Medulla oblongata (tissue), 1 donor: Measurements from ENCODE around the gene TASOR2.

Source experiments
- DNase-seq: peaks from one replicate; pipeline ENCODE4 v3.0.0-alpha.2; 2015; ENCODE audit errors: extremely low spot score

Gene TASOR2

DNA sequence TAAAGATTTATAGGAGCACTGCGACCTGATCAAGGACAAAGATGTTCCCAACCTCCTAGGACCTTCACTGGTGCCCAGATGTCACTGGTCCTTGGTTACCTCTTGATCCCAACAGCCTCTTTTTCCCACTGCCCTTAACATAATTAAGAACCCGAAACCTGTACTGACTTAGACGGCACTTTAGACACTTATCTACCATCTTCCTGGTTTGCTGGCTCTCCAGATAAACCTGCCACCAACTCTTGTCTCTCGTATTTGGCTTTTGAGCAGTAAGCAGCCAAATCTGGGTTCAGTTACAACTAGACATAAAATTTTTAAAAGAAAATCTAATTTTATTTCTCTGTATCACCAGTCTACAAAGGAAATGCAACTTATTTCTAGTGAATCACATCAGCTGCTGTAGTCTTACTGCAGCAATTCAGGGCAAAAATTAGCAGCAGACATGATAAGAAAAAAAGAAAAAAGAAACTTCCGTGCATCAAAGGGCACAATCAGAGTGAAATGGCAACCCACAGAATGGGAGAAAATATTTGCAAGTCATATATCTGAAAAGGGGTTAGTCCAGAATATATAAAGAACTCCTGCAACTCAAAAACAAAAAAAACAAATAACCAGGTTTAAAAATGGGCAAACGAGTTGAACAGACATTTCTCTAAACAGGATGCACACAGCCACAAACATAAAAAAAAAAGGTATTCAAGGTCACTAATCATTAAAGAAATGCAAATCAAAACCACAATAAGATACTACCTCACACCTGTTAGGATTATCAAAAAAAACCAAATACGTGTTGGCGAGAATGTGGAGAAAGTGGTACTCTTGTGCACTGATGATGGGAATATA is 27.7 kb upstream of the TASOR2 start:
- no peak for DNase-seq

DNA sequence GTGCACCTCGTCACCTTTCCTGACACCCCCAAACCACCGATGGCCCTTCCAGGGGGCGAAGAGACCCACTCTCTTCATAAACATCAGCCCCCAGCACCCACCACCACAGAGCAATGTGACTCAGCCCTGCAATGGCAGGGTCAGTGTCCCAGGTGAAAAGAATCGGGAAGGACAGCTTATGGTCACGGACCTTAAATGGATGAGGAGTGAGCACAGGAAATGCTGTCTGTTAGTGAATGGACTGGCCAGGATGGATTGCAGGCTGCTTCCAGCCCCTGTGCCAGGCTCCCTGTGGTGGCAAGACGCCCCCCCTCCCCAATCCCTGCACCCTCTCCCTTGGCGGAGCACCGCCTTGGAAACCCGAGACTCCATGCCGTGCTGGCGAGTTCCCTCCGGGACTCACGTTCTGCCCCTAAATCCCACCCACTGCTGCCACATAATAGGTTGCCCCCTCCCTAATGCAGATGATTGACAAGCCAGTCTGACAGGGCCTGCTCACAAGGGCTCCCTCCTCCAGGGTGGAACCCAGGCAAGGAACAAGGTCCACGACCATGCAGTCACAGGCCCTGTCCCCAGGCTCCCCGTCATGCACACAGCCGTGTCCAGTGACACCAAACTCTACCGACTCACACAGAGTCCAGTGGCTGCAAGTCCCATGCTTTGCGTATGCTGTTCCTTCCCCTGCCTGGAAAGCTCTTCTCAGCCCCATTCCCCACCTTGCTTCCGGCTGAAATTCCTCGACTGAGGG is 25.6 kb upstream of the TASOR2 start:
- no peak for DNase-seq

DNA sequence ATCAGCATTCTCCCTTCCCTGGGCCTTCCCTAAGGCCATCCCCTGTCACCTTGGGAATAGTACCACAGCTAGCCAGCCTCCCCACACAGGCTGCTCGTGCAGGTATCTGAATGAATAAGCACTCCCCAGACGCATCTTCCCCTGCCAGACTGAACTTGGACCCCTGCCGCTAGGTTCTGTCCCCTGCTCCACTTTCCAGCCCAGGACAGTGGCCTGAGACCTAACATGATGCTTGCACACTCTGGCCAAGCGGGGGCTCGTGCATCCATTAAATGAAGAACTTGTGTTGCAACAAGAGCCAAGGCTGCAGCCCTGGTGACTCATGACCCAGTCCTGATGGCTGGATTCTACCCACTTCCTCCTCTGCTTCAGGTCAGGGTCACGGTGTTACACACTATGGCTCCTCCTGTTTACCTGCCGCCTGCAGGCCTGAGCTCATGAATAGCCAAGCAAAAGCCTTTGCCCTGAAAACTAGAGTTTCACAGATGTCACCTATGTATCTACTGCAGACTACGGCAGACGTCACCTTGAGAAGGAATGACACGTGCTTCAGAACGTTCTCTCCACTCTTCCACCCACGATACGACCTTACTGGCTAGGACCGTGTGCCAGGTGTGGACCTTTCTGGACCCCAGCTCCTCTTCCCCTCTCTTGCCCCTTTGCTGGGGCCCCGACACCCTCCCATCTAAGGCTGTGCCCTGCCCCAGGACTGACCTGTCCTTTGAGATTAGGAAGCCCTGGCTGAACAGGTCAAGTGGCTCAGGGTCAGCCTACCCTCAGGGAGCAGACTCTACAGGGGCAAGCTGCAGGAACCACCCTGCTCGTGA is 24.7 kb upstream of the TASOR2 start:
- DNase-seq, result no peak

DNA sequence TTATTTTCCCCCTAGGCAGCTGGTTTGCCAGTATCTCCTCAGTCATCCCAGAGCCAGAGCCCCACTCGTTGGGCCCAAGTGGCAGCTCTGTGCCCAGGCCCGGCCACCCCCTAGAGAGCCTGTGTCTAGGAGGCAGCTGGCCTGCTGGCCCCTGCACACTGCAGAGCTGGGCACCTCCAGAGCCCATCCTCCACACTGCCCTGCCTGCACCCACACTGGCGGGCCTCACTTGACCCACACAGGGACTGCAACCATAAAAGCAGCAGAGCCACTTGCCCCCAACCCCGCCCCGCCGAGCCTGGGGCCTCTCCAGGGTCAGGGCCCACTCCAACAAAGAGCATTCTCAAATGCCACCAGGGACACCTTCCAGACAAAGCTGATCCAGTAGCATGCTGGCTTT is 23.6 kb upstream of the TASOR2 start:
- DNase-seq, result peak; percentile 7

DNA sequence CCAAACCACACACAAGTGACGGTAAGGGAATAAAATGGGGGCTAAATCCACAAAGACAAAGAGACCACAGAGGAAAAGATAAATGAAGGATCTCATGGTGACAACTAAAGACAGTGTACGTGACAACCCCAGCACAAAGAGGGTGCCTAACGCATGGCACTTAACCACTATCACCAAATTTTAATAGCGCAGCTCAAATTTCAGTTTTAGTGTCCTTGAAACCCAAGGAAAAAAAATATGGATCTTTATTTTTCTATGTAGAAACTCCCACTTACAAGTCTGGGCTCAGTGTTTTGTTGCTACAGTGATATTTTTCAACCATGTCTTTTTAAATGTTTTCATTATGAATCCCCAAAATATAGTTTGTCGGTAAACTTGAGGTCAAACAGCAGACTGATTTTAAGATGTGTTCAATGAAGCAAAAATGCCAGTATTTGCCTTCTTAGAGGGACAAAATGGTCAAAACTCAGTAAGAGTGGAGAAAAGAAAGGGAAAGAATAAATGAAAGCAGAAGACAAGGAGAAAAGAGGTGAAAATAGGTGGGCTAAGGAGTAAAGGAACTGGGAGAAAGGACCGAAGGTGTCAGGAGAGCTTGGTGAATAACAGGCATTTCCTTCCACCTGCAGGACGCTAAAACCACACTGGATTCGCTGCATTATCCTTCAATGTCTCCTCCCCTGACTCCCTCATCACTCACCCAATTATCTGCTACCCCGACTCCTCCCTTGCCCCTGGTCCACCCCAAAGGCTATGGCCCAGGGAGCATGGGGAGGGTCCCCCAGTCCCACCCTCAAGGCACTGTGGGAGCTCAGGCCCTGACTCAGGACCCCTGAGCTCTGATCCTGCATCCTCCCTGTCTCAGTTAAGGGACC is 21.7 kb upstream of the TASOR2 start:
- DNase-seq, result no peak

DNA sequence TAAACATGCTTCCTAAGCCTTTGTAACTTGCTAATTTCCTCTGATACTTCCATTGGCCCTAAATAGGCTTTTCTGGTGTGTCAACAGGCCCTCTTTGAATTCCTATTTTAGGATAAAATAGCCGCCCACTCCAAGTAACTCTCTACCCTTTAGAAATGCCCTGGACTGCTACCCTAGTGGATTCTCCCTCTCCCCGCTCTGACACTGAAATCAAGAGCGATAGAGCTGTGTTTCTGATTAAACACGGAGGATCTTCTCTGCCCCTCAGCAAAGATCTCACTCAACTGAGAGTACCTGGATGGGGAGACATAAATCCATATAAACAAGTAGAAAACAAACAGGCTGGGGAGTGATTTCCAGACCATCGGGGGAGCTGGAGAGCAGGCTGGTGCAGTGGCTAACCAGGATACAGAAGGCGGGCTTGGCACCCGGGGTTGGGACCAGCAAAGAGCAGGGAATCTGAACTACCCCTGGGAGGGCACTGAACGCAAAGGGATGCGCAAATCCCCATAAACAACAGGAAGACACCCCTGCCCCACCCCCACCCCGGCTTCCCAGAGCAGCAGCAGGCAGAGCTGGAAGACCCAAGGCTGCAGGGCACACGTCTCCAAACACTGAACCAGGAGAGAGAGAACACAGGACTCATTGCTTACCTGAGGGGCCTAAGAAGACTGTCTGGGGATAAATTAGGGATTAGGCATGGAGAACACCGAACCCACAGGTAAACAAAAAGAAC is 20.8 kb upstream of the TASOR2 start:
- no peak for DNase-seq

DNA sequence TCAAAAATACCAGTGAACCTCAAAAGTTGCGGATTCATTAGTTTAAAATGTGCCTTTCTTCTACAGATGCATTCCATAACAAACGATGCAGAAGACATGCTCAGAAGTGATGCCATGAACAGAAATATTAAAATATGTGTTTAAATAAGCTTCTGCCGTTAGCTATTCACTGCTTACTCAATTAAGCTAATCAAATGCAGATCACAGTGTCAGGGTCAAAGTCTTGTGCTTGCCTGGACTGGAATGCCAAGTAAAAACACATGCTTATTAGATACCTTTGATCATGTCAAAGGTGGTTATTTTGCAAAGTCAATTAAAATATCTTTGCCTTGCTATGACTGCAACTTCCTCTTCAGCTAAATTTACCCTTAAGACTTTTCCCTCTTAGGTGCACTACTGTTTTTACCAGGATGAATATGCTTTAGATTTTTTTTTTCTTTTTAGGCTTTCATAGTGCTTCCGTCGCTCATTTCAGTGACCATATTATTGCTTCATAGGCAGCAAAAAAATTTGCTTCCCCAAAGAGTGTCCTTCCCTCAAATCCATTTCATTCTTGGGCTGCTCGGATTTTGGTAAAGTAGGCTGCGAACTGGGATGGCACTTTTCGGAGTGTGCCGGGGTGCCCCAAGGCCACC is 19.1 kb upstream of the TASOR2 start:
- no peak for DNase-seq

DNA sequence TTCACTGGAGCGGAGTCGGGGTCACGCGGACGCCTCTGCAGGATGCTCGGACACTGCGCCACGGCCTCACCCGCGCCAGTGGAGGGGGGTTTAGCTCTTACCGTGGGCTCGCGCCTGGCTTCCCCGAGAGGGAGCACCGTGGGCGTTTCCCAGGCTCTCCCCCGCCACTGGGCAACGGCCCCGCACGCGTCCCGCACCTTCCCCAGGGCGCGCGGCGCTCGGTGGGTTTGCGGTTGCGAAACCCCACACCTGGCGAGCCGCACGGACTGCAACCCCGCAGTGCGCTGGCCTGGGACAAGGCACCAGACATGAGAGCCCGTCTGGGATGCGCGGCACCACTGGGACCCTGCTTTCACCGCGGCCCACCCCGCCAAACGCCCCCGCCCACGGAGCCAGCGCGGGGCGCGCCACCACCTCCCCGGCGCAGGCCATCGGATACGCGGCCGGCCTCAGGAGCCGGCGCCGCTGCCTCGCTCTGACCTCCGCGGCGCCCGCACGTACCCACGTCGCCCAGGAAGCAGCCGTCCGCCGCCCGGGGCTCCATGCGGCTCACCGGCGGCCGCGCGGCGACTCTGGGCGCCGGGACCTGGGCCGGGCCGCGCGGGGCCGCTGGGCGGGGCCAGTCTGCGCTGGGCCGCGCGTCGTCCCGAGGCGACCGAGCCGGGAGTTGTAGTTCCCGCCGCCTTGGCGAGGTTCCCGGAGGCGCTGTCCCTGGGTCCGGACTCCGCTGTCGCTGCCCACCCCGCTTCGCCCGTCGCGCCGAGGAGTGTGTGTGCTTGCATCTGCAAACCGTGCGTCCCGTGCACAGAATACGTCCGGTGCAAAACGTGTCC is 18.4 kb upstream of the TASOR2 start, which contains the start of gene ASB13:
Gene ASB13 (minus strand): TSS at position 588 of the 833 bp plus-strand sequence. CDS start 44 bp downstream, at position 544.
- DNase-seq, result peak; percentile 65

DNA sequence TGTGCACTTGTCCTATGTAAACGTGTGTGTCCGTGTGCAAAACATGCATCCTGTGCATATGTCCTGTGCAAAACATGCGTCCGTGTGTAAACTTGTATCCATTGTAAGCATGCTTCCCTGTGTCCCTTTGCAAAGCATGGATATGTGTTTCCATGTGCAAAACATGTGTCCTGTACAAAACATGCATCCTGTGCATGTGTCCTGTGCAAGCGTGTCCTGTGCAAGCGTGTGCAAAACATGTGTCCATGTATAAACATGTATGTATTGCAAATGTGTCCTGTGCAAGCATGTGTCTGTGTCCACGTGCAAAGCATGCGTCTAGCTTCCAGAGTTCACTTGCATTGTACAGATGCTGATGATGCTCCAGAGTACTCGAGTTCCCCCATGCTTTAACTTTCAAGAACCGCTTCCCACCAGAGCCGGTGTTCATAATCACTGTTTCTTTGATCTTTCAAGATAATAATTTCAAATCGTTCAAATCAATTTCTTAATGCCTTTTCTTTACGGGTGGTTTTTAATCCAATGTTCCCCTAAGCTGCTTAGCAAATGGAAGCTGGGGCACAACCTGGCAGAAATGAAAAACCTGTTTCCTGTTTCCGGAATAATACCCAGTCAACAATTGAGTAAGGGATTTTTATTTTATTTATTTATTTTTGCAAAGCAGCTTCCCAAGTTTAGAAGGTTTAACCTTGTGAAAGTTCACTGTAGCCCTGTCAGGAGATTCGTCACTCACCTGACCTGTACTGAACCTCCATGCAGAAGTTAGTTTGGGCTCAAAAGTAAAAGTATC is 17.6 kb upstream of the TASOR2 start:
- peak; percentile 16 for DNase-seq

DNA sequence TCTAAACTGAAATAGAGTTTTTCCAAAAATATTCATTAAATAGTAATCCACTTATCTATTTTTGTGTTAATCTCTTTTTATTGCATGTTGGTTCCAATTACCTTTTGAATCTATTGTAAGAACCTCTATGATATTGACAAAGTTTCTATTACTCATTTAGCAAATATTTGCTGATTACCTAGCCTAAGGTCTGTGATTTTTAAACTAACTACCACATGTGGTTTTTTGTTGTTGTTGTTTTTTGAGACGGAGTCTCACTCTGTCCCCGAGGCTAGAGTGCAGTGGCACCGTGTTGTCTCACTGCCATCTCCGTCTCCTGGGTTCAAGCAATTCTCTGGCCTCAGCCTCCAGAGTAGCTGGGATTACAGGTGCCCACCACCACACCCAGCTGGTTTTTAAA is 16.2 kb upstream of the TASOR2 start:
- DNase-seq, result no peak

DNA sequence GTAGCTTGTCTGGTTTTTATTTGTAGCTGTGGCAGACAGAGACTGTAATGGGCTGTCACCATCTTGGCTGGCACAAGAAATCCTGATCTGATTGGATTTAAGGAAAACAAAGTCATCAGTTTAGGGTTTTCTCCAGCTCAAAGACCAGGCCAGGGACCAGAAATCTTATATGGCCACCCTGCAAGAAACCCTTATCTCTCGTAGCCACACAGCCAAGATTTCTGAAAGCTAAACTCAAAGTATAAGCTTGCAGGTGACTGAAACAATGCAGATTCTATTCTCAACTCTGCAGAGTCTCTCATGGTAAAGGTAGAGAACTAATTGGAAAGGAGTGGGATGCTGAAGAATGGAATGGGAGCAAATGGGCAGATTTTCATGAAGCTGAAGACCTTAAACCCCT is 15.0 kb upstream of the TASOR2 start:
- DNase-seq, result no peak

DNA sequence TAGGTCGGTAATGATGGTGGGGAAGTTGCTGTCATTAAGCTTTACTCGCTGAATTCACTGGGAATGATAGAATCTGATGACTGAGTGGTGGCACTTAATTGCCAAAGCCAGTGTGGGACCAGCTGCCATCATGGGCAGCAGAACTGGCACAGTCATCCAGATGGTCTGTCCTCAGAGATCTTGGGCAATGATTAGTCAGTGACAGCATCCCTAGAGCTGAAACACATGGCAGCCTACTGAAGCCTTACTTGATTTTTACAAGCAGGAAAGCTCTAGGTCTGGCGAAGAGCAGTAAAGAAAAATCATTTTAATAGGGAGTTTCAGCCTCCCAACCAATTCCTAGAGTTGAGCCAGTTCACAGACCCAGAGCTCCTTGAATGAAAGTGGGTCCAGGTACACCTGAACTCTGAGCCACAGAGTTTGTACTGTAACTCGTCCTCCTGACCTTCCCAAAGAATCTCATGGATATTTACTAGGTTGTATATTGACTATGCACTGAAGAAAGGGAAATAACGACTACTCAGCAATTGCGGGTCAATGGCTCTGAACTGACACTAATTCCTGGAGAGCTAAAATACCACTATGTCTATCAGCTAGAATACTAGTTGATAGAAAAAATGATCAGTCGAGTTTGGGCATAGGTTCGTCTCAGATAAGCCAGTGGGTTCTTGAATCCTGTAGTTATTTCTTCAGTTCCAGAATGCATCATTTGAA is 13.8 kb upstream of the TASOR2 start:
- DNase-seq, result no peak

DNA sequence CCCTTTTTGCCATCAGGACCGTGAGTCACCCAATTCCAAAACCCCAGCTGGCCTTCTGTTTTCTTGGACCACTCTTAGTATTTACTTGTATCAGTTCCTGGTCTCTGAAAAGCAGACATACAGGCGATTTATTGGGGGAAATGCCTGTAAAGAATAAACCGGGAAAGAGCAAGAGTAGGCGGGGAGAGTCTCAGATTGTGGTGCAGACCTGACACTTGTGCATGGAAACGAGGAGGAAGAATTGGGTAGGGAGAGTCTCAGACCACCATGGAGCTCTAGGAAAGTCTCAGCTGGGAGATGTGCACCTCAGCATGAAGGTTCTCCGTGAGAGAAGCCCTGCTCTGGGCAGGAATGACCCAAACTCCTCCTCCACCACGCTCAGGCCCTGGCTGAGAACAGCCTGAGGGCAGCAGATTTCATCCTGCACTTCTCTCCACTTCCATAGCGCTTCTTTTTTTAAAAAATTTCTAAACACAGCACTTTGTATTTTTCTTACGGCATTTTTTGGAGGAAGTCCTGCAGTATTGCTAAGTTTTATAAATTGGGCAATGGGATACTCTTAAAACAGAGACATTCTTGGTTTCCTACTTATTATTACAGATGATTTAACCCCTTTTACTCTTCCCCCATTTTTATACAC is 6.1 kb upstream of the TASOR2 start:
- DNase-seq, result no peak

DNA sequence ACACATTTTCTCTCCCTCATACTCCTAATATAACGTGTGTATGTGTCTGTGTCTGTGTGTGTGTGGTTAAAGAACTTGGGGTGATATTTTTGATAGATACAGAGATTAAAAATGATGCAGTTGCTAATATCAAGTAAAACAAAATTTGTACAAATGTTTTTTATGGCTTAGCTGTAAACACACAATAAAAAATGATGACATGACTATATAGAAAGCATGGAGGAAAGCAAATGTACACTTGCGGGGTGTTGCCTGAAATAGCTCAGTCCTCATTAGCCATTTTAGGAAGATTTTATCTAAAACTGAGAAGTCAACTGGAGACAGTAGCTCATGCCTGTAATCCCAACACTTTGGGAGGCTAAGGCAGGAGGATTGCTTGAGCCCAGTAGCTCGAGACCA is 5.6 kb upstream of the TASOR2 start:
- no peak for DNase-seq

DNA sequence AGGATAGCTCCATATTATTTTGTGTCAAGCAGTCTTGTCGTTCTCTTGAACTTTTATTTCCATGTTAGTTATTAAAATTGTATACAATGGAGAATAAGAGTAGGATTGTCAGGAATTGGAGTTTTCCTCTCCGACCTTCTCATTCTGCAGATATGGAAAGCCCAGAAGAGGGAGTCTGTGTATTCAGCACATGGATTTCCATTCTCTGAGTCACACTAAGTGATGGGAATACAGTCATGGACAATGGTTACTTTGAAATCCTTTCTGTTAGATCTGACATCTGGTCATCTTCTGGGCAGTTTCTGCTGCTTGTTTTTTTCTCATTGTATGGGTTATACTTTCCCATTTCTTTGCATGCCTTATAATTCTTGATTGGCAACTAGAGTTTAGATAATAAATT is 5.0 kb upstream of the TASOR2 start:
- DNase-seq, result no peak

DNA sequence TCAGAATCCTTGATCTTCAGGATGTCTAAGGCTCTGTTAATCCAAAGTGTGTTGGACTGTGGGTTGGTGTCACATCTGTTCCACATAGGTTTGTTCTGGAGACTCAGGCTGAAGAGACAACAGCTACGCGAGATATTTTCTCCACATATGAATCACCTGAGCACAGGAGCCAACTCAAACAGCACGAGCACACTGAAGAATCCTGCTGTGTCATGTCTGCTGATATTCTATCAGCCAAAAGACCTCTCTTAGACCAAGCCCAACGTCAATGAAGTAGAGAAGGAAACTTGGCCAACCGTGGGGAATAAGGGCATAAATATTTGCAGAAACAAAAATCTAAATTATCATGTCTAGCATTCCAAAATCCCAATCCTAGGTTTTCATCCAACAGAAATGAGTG is 2.7 kb upstream of the TASOR2 start:
- DNase-seq, result no peak

DNA sequence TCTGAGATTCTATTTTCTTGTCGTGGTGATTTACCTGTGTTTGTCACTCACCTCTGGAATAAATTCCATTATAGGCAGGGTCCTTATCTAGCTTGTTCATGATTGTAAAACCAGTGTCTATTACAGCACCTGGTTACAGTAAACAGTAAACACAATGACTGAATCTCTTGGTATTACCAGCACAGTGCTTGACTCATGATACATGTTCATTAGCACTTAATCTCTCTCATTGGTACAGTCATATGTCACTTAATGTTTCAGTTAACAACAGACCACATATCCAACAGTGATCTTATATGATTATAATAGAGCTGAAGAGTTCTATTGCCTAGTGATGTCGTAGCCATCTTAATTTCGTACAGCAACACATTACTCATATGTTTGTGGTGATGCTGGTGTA is 1.6 kb upstream of the TASOR2 start:
- DNase-seq, result no peak
